Measurements from ENCODE around the gene RFTN1. TPM values are rescaled to one million over a fixed set of nuclear protein-coding genes. Genes with fewer than 3 reads are reported as not detected.

Gene RFTN1
- total RNA-seq, 1 experiment from 2014 or later: 4.5 TPM

DNA sequence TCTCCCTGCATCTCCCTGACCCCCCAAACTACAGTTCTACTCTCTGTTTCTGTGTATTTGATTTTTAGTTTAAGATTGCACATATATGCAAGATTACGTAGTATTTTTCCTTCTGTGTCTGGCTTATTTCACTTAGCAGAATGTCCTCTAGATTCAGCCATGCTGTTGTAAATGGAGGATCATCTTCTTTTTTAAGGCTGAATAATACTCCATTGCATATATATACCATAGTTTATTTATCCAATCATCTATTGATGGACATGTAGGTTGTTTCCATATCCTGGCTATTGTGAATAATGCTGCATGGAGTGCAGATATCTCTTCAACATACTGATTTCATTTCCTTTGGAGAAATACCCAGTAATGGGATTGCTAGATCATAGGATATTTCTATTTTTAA is 70.8 kb downstream of the RFTN1 start:
- intact Hi-C loops (cut with micrococcal nuclease): no loop called here
- ChIA-PET POLR2A (no interaction called here), CTCF (no interaction called here)
- Mint-ChIP-seq H3K9me3 (ENCODE audit: unreplicated experiment) (no peaks in the 10 kb centered on the region), H3K4me1 (ENCODE audit: insufficient read depth, unreplicated experiment) (no peaks in the 10 kb centered on the region), H3K4me3 (ENCODE audit: unreplicated experiment) (no peak overlapping the region), H3K27me3 (ENCODE audit: insufficient read depth, unreplicated experiment) (no peaks in the 10 kb centered on the region), H3K27ac (ENCODE audit: low read depth, unreplicated experiment) (no peak overlapping the region), H3K36me3 (ENCODE audit: insufficient read depth, unreplicated experiment) (no peaks in the 10 kb centered on the region)
- no peak for DNase-seq (ENCODE audit: unreplicated experiment)
- no TSS peak for BruUV-seq (replicated peaks)
- no peak for TF ChIP-seq CTCF (IDR thresholded peaks at IDR 0.05; ENCODE audit: unreplicated experiment)

GRCh38 chr3:16441371-16441875 is 72.1 kb downstream of the RFTN1 start:
- BruUV-seq (replicated peaks): no TSS peak

DNA sequence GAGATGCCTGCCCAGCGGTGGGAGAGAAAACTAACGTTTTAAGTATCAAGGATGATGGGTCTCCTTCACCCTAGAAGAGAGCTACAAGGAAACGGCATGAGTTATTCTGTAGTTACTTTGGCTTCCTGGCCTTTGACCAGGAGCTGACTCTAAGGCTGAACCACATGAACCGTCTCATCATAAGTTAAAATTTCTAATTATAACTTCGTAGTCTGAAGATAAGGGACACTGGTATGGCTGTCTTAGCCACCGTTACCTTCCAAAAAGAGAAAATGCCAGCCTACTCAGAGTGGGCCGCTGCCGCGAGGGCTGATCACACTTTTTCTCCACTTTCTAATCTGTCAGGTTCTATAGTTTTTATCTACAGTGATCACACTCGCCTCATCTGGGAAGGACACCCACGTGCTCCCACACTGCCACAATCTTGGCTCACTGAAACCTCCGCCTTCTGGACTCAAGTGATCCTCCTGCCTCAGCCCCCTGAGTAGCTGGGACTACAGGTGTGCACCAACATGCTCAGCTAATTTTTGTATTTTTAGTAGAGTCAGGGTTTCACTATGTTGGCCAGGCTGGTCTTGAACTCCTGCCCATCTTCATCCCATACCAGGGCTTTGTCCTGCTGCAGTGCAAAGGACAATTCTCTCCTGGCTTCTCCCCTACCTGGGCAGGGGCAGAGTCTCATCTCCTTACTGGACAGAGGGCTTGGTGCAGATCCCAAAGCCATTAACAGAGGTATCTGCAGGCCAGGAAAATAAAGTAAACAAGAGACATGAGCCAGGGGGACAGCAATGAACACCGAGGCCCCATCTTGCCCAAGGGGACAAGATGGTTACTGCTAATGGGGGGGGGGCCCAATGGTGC is 73.4 kb downstream of the RFTN1 start:
- intact Hi-C loops (cut with micrococcal nuclease): no loop called here
- no peaks in the 10 kb centered on the region for H3K27me3 Mint-ChIP-seq (ENCODE audit: insufficient read depth, unreplicated experiment)
- H3K4me3 Mint-ChIP-seq (ENCODE audit: unreplicated experiment): no peak overlapping the region
- no peaks in the 10 kb centered on the region for H3K36me3 Mint-ChIP-seq (ENCODE audit: insufficient read depth, unreplicated experiment)
- TF ChIP-seq CTCF (IDR thresholded peaks at IDR 0.05; ENCODE audit: unreplicated experiment): no peak
- H3K27ac Mint-ChIP-seq (ENCODE audit: low read depth, unreplicated experiment): no peak overlapping the region
- H3K9me3 Mint-ChIP-seq (ENCODE audit: unreplicated experiment): no peaks in the 10 kb centered on the region
- no peaks in the 10 kb centered on the region for H3K4me1 Mint-ChIP-seq (ENCODE audit: insufficient read depth, unreplicated experiment)
- ChIA-PET POLR2A (no interaction called here), CTCF (no interaction called here)
- no peak for DNase-seq (ENCODE audit: unreplicated experiment)
- no TSS peak for BruUV-seq (replicated peaks)

More at GRCh38 chr3:16441371-16441875, 72.1 kb downstream of the RFTN1 start:
- Mint-ChIP-seq H3K4me1 (ENCODE audit: insufficient read depth, unreplicated experiment) (no peaks in the 10 kb centered on the region), H3K9me3 (ENCODE audit: unreplicated experiment) (no peaks in the 10 kb centered on the region), H3K36me3 (ENCODE audit: insufficient read depth, unreplicated experiment) (no peaks in the 10 kb centered on the region), H3K27me3 (ENCODE audit: insufficient read depth, unreplicated experiment) (no peaks in the 10 kb centered on the region), H3K27ac (ENCODE audit: low read depth, unreplicated experiment) (no peak overlapping the region), H3K4me3 (ENCODE audit: unreplicated experiment) (no peak overlapping the region)
- intact Hi-C loops (cut with micrococcal nuclease): no loop called here
- CTCF ChIA-PET: interaction anchor here (0.6 kb wide), 1 partner anchor 32 kb away, joined by 3 read pairs; no protein-coding TSS in a partner anchor
- TF ChIP-seq CTCF (IDR thresholded peaks at IDR 0.05; ENCODE audit: unreplicated experiment): no peak
- POLR2A ChIA-PET: no interaction called here
- no peak for DNase-seq (ENCODE audit: unreplicated experiment)

- ChIA-PET POLR2A (interaction anchor here (0.6 kb wide), 1 partner anchor 18 kb away, joined by 3 read pairs; no protein-coding TSS in a partner anchor), CTCF (interaction anchor here (0.6 kb wide), 1 partner anchor 53 kb away, joined by 3 read pairs; no protein-coding TSS in a partner anchor)
- Mint-ChIP-seq H3K4me1 (ENCODE audit: insufficient read depth, unreplicated experiment) (no peaks in the 10 kb centered on the region), H3K27ac (ENCODE audit: low read depth, unreplicated experiment) (no peak overlapping the region), H3K9me3 (ENCODE audit: unreplicated experiment) (no peaks in the 10 kb centered on the region), H3K27me3 (ENCODE audit: insufficient read depth, unreplicated experiment) (no peaks in the 10 kb centered on the region), H3K4me3 (ENCODE audit: unreplicated experiment) (no peak overlapping the region), H3K36me3 (ENCODE audit: insufficient read depth, unreplicated experiment) (no peaks in the 10 kb centered on the region)
- BruUV-seq (replicated peaks): no TSS peak
- intact Hi-C loops (cut with micrococcal nuclease): no loop called here
- no peak for DNase-seq (ENCODE audit: unreplicated experiment)
- no peak for TF ChIP-seq CTCF (IDR thresholded peaks at IDR 0.05; ENCODE audit: unreplicated experiment)
Measured at GRCh38 chr3:16439163-16439847, 74.2 kb downstream of the RFTN1 start.
